Measurements from ENCODE around the gene HNRNPC. TPM values are rescaled to one million over a fixed set of nuclear protein-coding genes. Genes with fewer than 3 reads are reported as not detected.

HNRNPC gene
- total and polyA plus RNA-seq, 5 donors from 2014 or later: 582 to 840 (median 791) TPM

GRCh38 chr14:21240417-21240816, 28.8 kb downstream of the HNRNPC start:
- Mint-ChIP-seq H3K27me3 (no peaks in the 10 kb centered on the region), H3K27ac (peak overlapping the region in 1 of 3 donors; percentile 12), H3K4me3 (peak overlapping the region in 1 of 4 donors; percentile 50), H3K9me3 (no peaks in the 10 kb centered on the region), H3K36me3 (peaks cover 15% of the 10 kb centered on the region), H3K4me1 (peaks cover 38 to 92% (median 61%) of the 10 kb centered on the region in 4 donors)
- Histone ChIP-seq H3K9me3 (ENCODE audit: control insufficient read depth in 2 of 2, low read length in 2 of 2) (no peaks in the 10 kb centered on the region), H3K36me3 (ENCODE audit: control insufficient read depth, insufficient read depth, low read length) (peaks cover 48% of the 10 kb centered on the region), H3K4me3 (ENCODE audit: low read depth, low read length) (no peak overlapping the region), H3K4me1 (ENCODE audit: control insufficient read depth, insufficient read depth, low read length, poor library complexity, severe bottlenecking) (peaks cover 50% of the 10 kb centered on the region), H3K27me3 (ENCODE audit: control insufficient read depth, insufficient read depth, low read length) (no peaks in the 10 kb centered on the region), H3K27ac (ENCODE audit: insufficient read depth, low read length, poor library complexity, severe bottlenecking) (no peak overlapping the region)
- ATAC-seq (ENCODE audit: low read depth in 2 of 2): no peak
- DNase-seq: no peak

GRCh38 chr14:21238823-21239518, 30.3 kb downstream of the HNRNPC start:
- no peak overlapping the region for H3K27ac ChIP-seq (ENCODE audit: insufficient read depth, low read length, poor library complexity, severe bottlenecking)
- Mint-ChIP-seq H3K27ac (peak overlapping the region in 2 of 3 donors; percentile 63 to 65), H3K36me3 (peaks cover 16% of the 10 kb centered on the region), H3K9me3 (no peaks in the 10 kb centered on the region), H3K4me1 (peaks cover 42 to 94% (median 68%) of the 10 kb centered on the region in 4 donors), H3K4me3 (peak overlapping the region in 2 of 4 donors; percentile 19 to 60), H3K27me3 (no peaks in the 10 kb centered on the region)
- no peaks in the 10 kb centered on the region for H3K27me3 ChIP-seq (ENCODE audit: control insufficient read depth, insufficient read depth, low read length)
- ATAC-seq (ENCODE audit: low read depth in 2 of 2) (no peak), DNase-seq (no peak)
- no peaks in the 10 kb centered on the region for H3K9me3 ChIP-seq (ENCODE audit: control insufficient read depth in 2 of 2, low read length in 2 of 2)
- peaks cover 42% of the 10 kb centered on the region for H3K36me3 ChIP-seq (ENCODE audit: control insufficient read depth, insufficient read depth, low read length)
- no peak overlapping the region for H3K4me3 ChIP-seq (ENCODE audit: low read depth, low read length)
- H3K4me1 ChIP-seq (ENCODE audit: control insufficient read depth, insufficient read depth, low read length, poor library complexity, severe bottlenecking): peaks cover 65% of the 10 kb centered on the region

- no peaks in the 10 kb centered on the region for H3K27me3 Mint-ChIP-seq
- H3K36me3 Mint-ChIP-seq: peaks cover 19% of the 10 kb centered on the region
- ATAC-seq (ENCODE audit: low read depth in 2 of 2) (peak in 1 of 2 donors; percentile 74), DNase-seq (no peak)
- H3K4me1 ChIP-seq (ENCODE audit: control insufficient read depth, insufficient read depth, low read length, poor library complexity, severe bottlenecking): peaks cover 74% of the 10 kb centered on the region
- peak overlapping the region; percentile 49 for H3K4me3 ChIP-seq (ENCODE audit: low read depth, low read length)
- H3K9me3 ChIP-seq (ENCODE audit: control insufficient read depth in 2 of 2, low read length in 2 of 2): no peaks in the 10 kb centered on the region
- H3K4me3 Mint-ChIP-seq: peak overlapping the region; percentile 18 to 59 (median 36)
- no peaks in the 10 kb centered on the region for H3K27me3 ChIP-seq (ENCODE audit: control insufficient read depth, insufficient read depth, low read length)
- H3K9me3 Mint-ChIP-seq: no peaks in the 10 kb centered on the region
- peaks cover 41 to 94% (median 71%) of the 10 kb centered on the region in 4 donors for H3K4me1 Mint-ChIP-seq
- H3K27ac Mint-ChIP-seq: peak overlapping the region; percentile 55 to 83 (median 67)
- peaks cover 44% of the 10 kb centered on the region for H3K36me3 ChIP-seq (ENCODE audit: control insufficient read depth, insufficient read depth, low read length)
- peak overlapping the region; percentile 2 for H3K27ac ChIP-seq (ENCODE audit: insufficient read depth, low read length, poor library complexity, severe bottlenecking)
Observed at GRCh38 chr14:21236948-21237797, 32.1 kb downstream of the HNRNPC start.

- no peak for DNase-seq
- Histone ChIP-seq H3K36me3 (ENCODE audit: control insufficient read depth, insufficient read depth, low read length) (peaks cover 52% of the 10 kb centered on the region), H3K4me3 (ENCODE audit: low read depth, low read length) (peak overlapping the region; percentile 1), H3K27me3 (ENCODE audit: control insufficient read depth, insufficient read depth, low read length) (no peaks in the 10 kb centered on the region), H3K27ac (ENCODE audit: insufficient read depth, low read length, poor library complexity, severe bottlenecking) (no peak overlapping the region), H3K4me1 (ENCODE audit: control insufficient read depth, insufficient read depth, low read length, poor library complexity, severe bottlenecking) (peaks cover 90% of the 10 kb centered on the region), H3K9me3 (ENCODE audit: control insufficient read depth in 2 of 2, low read length in 2 of 2) (no peaks in the 10 kb centered on the region)
- Mint-ChIP-seq H3K9me3 (no peaks in the 10 kb centered on the region), H3K4me1 (peaks cover 50 to 97% (median 83%) of the 10 kb centered on the region in 4 donors), H3K36me3 (peaks cover 44% of the 10 kb centered on the region), H3K27ac (peak overlapping the region; percentile 60 to 89 (median 84)), H3K4me3 (peak overlapping the region; percentile 27 to 89 (median 71)), H3K27me3 (no peaks in the 10 kb centered on the region)
- ATAC-seq (ENCODE audit: low read depth in 2 of 2): no peak
Observed at GRCh38 chr14:21234112-21234511, 35.1 kb downstream of the HNRNPC start.

- no peaks in the 10 kb centered on the region for H3K27me3 ChIP-seq (ENCODE audit: control insufficient read depth, insufficient read depth, low read length)
- ATAC-seq (ENCODE audit: low read depth in 2 of 2): no peak
- H3K9me3 Mint-ChIP-seq: no peaks in the 10 kb centered on the region
- peak overlapping the region; percentile 54 for H3K4me3 ChIP-seq (ENCODE audit: low read depth, low read length)
- H3K36me3 ChIP-seq (ENCODE audit: control insufficient read depth, insufficient read depth, low read length): peaks cover 48% of the 10 kb centered on the region
- peaks cover 95% of the 10 kb centered on the region for H3K4me1 ChIP-seq (ENCODE audit: control insufficient read depth, insufficient read depth, low read length, poor library complexity, severe bottlenecking)
- DNase-seq: no peak
- H3K27me3 Mint-ChIP-seq: no peaks in the 10 kb centered on the region
- H3K36me3 Mint-ChIP-seq: peaks cover 44% of the 10 kb centered on the region
- H3K27ac Mint-ChIP-seq: peak overlapping the region; percentile 60 to 85 (median 84)
- H3K9me3 ChIP-seq (ENCODE audit: control insufficient read depth in 2 of 2, low read length in 2 of 2): no peaks in the 10 kb centered on the region
- peaks cover 50 to 96% (median 78%) of the 10 kb centered on the region in 4 donors for H3K4me1 Mint-ChIP-seq
- peak overlapping the region; percentile 56 to 86 (median 62) for H3K4me3 Mint-ChIP-seq
- H3K27ac ChIP-seq (ENCODE audit: insufficient read depth, low read length, poor library complexity, severe bottlenecking): peak overlapping the region; percentile 86
Observed at GRCh38 chr14:21233457-21234076, 35.7 kb downstream of the HNRNPC start.

GRCh38 chr14:21231020-21231652, 38.1 kb downstream of the HNRNPC start:
- Histone ChIP-seq H3K27ac (ENCODE audit: insufficient read depth, low read length, poor library complexity, severe bottlenecking) (peak overlapping the region; percentile 86), H3K4me1 (ENCODE audit: control insufficient read depth, insufficient read depth, low read length, poor library complexity, severe bottlenecking) (peaks cover 79% of the 10 kb centered on the region), H3K27me3 (ENCODE audit: control insufficient read depth, insufficient read depth, low read length) (no peaks in the 10 kb centered on the region), H3K4me3 (ENCODE audit: low read depth, low read length) (peak overlapping the region; percentile 67), H3K36me3 (ENCODE audit: control insufficient read depth, insufficient read depth, low read length) (peaks cover 63% of the 10 kb centered on the region), H3K9me3 (ENCODE audit: control insufficient read depth in 2 of 2, low read length in 2 of 2) (no peaks in the 10 kb centered on the region)
- H3K4me3 Mint-ChIP-seq: peak overlapping the region; percentile 75 to 87 (median 80)
- H3K27ac Mint-ChIP-seq: peak overlapping the region; percentile 91 to 93 (median 91)
- H3K4me1 Mint-ChIP-seq: peaks cover 44 to 90% (median 70%) of the 10 kb centered on the region in 4 donors
- DNase-seq (peak in 2 of 3 donors; percentile 70 to 76), ATAC-seq (ENCODE audit: low read depth in 2 of 2) (peak; percentile 45 to 54)
- peaks cover 52% of the 10 kb centered on the region for H3K36me3 Mint-ChIP-seq
- H3K27me3 Mint-ChIP-seq: no peaks in the 10 kb centered on the region
- H3K9me3 Mint-ChIP-seq: no peaks in the 10 kb centered on the region

GRCh38 chr14:21229821-21230220, 39.4 kb downstream of the HNRNPC start:
- Histone ChIP-seq H3K27ac (ENCODE audit: insufficient read depth, low read length, poor library complexity, severe bottlenecking) (peak overlapping the region; percentile 86), H3K36me3 (ENCODE audit: control insufficient read depth, insufficient read depth, low read length) (peaks cover 74% of the 10 kb centered on the region), H3K4me3 (ENCODE audit: low read depth, low read length) (peak overlapping the region; percentile 67), H3K9me3 (ENCODE audit: control insufficient read depth in 2 of 2, low read length in 2 of 2) (no peaks in the 10 kb centered on the region), H3K4me1 (ENCODE audit: control insufficient read depth, insufficient read depth, low read length, poor library complexity, severe bottlenecking) (peaks cover 69% of the 10 kb centered on the region), H3K27me3 (ENCODE audit: control insufficient read depth, insufficient read depth, low read length) (no peaks in the 10 kb centered on the region)
- Mint-ChIP-seq H3K27me3 (no peaks in the 10 kb centered on the region), H3K4me3 (peak overlapping the region; percentile 78 to 87 (median 82)), H3K27ac (peak overlapping the region; percentile 67 to 93 (median 91)), H3K36me3 (peaks cover 48% of the 10 kb centered on the region), H3K4me1 (peaks cover 37 to 84% (median 59%) of the 10 kb centered on the region in 4 donors), H3K9me3 (no peaks in the 10 kb centered on the region)
- DNase-seq (peak in 2 of 3 donors; percentile 72 to 87), ATAC-seq (ENCODE audit: low read depth in 2 of 2) (peak; percentile 87 to 93)

Data from CD4-positive, CD25-positive, alpha-beta regulatory T cell (primary cell).